ENCODE measurements around the gene SYNE1.
"Not testable (repeated sequence)": the region's sequence is repeated elsewhere in the genome, so short reads cannot be mapped to it uniquely, and the experiment has no call there.

The SYNE1 gene

DNA sequence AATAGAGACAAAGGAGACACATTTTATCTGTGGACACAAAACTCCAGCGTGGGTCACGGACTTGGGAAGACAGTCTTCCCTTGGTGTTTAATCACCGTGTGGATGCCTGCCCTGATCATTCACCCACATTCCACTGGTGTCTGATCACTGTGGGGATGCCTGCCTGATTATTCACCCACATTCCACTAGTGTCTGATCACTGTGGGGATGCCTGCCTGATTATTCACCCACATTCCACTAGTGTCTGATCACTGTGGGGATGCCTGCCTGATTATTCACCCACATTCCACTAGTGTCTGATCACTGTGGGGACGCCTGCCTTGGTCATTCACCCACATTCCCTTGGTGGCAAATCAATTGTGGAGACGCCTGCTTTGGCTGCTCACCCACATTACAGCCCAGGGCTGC lies 146.2 kb downstream of the SYNE1 start:
- not testable (repeated sequence) for DNase-seq (ENCODE audit: low read depth in 2 of 2)

DNA sequence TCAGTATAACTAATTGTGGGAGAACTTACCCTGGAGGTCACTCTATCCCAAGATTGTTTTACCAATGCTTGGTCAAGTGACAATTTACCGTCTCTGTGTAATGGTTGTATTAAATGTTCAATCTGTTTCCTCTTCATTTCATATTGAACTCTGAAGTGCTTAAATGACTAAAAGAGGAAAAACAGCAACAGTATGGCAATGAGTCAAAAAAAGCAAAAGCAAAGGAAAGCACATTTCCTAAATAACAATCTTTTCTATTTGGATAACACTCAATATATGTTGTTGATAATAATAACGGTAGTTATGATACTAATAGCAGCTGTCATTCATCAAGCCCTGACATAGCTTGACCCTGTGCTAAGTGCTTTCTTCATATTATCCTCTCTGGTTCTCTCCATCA lies 152.4 kb downstream of the SYNE1 start:
- DNase-seq (ENCODE audit: low read depth in 2 of 2), result no peak

- DNase-seq (ENCODE audit: low read depth in 2 of 2), result no peak
Measured at GRCh38 chr6:152482289-152482688, 154.9 kb downstream of the SYNE1 start.

GRCh38 chr6:152478377-152479010 lies 158.7 kb downstream of the SYNE1 start:
- no peak for DNase-seq (ENCODE audit: low read depth in 2 of 2)

DNA sequence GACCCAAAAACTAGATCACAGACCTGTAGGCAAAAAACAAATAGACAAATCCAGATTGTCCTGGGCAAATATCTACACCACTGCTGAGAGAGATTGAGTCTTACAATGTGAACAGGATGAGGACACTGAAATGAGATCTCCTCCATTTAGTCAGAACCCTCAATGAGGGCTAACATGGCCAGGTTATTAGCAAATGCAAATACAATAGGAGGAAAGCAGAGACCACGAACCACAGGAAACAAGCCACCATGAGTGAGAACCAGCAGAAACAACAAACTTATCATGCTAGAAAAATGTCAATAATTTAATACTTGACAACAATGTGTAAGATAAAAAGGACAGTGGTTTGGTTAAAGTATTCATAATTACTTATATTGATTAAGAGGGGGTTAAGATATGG lies 162.8 kb downstream of the SYNE1 start:
- no peak for DNase-seq (ENCODE audit: low read depth in 2 of 2)

DNA sequence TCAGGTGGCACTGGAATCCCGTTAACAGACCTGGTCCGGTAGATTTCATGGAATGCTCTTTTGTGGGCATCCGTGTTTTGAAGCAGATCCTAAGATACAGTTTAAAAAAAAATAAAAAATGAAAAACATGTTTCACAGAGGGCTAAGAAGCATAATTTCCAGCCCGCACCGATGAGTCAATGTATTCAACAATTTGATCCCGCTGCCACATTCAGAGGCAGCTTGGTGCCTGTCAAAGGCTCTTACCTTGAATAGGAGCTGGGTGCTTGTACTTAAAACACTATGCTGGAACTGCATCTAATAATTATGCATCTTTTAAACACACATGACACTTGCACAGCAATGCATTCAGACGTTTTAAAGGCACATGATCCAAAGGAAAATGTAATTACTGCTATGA lies 164.8 kb downstream of the SYNE1 start:
- DNase-seq (ENCODE audit: low read depth in 2 of 2), result no peak

- no peak for DNase-seq (ENCODE audit: low read depth in 2 of 2)
Measured at GRCh38 chr6:152471456-152472265, 165.5 kb downstream of the SYNE1 start.

GRCh38 chr6:152463164-152463563 lies 174.0 kb downstream of the SYNE1 start:
- DNase-seq (ENCODE audit: low read depth in 2 of 2), result no peak

GRCh38 chr6:152462716-152463115 lies 174.4 kb downstream of the SYNE1 start:
- DNase-seq (ENCODE audit: low read depth in 2 of 2), result no peak

- no peak for DNase-seq (ENCODE audit: low read depth in 2 of 2)
Measured at GRCh38 chr6:152461556-152461955, 175.6 kb downstream of the SYNE1 start.

DNA sequence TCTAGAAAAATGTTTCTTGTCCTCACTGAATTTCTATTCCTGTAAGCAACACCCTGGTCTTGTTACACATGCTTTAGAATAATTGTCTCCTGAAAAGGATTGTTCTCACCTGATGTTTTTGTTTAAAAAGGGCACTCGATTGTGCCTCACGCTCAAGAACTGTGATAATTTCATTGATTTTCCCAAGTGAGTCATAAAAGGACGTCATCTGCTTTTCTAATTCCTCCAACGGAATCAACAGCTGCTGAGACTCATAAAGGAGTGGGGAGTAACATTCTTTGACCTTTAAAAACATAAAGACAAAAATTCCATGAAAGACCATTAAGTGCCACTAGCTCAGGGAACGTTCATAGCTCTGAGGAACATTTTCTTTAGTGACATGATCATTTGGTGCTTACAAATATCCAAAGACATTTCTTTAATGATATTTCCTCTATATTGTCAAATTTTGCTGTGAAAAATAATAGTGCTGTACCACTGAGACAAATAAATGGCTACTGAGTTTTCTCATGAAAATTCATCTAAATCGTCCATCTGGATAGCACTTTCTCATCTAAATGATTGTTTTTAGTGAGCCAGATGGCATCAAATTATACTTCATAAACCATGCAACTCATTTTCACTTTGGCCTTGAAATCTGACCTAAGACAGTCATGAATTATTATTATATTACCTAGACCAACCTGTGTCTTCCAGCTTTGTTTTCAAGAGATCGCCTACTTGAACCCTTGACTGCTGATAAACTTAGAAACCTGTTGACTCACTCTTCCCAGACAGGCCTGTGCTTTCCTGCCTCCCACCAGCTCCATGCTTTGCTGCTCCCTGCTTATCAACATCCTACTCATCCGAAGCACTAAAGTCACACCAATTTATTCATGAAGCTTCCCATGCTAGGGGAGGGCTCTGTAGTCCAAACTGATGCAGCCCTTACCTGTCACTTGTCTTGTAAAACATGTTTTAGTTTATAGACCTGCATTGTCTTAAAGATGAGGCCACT lies 178.2 kb downstream of the SYNE1 start:
- no peak for DNase-seq (ENCODE audit: low read depth in 2 of 2)

GRCh38 chr6:152457949-152458624 lies 179.1 kb downstream of the SYNE1 start:
- DNase-seq (ENCODE audit: low read depth in 2 of 2), result no peak

DNA sequence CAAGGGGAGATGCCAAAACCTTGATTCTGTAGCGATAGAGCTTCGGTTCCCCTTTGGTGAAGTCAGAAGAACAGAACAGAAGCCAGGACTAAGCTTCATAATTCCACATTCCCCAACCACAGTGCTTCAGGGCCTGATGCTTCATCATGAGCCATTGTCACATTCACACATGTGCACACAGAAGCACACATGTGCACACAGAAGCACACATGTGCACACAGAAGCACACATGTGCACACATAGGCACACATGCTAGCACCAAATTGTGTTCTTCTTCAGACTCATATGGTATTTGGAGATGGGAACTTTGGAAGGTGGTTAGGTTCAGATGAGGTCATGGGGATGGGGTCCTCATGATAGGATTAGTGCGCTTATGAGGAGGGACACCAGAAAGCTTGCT lies 183.2 kb downstream of the SYNE1 start:
- DNase-seq (ENCODE audit: low read depth in 2 of 2), result no peak

DNA sequence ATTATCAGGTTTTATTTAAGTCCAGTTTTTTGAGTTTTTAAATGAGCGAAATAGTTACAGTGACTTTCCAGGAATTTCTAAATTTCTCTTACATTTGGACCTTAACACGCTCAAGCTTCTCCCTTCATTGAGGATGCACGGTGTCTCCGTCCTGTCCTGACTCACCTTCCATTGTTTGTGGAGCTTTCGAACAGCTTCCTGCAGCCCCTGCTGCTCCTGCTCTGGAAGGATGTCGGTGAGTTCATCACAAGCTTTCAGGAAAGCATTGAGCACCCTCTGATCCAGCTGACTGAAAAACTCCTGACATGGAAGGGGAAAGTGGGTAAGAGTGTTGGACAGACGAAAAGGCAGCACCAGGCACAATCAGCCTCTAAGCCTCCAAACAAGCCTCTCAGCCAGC lies 183.7 kb downstream of the SYNE1 start:
- no peak for DNase-seq (ENCODE audit: low read depth in 2 of 2)

GRCh38 chr6:152452639-152453038 lies 184.5 kb downstream of the SYNE1 start:
- DNase-seq (ENCODE audit: low read depth in 2 of 2), result no peak

DNA sequence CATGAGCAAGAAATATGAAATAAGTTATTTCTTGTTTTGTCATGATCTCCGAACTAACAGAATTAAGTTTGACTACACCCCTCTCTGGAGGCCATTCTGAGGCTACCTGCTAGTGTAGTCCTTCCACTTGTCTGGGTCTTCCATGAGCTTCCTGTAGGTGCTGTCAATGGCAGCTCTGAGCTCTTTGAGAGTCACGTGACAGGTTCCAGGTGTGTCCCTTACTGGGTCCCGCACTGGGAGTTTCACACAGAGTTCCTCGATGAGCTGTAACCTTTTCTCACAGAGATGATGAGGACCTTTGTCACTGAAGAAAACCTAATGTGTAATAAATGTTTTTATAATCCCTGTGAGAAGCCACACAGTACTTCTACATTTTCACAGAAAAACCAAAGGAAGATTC lies 186.6 kb downstream of the SYNE1 start:
- DNase-seq (ENCODE audit: low read depth in 2 of 2), result no peak

- no peak for DNase-seq (ENCODE audit: low read depth in 2 of 2)
Measured at GRCh38 chr6:152441902-152442301, 195.3 kb downstream of the SYNE1 start.

GRCh38 chr6:152435816-152436215 lies 201.3 kb downstream of the SYNE1 start:
- no peak for DNase-seq (ENCODE audit: low read depth in 2 of 2)

GRCh38 chr6:152432758-152433157 lies 204.4 kb downstream of the SYNE1 start:
- no peak for DNase-seq (ENCODE audit: low read depth in 2 of 2)

DNA sequence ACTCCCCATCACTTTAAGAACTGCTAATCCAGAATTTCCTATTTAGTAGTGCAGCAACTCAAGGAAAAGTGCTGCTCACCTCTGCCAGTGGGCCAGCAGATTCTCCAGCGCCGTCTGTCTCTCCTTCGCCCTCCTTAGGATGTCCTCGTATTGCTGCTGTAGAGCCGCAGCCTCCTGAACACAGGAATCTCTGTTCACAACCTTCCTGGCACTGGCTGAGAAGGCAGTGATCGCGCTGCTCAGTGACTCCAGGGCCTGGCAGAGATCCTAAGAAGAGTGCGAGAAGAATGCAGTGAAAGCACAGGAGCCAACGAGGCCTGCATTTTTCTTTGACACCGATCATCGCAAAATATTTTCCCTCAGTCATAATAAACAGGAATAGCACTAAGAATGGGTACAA lies 209.0 kb downstream of the SYNE1 start:
- DNase-seq (ENCODE audit: low read depth in 2 of 2), result no peak

GRCh38 chr6:152426276-152426675 lies 210.9 kb downstream of the SYNE1 start:
- DNase-seq (ENCODE audit: low read depth in 2 of 2), result no peak
